Muscle layer of duodenum (tissue), 2 donors: ENCODE data around the gene SKA1.
"Not testable (repeated sequence)": the region's sequence is repeated elsewhere in the genome, so short reads cannot be mapped to it uniquely, and the experiment has no call there.

Source experiments
- H3K27ac ChIP-seq: one replicate; pipeline ENCODE4 v1.7.0; 2013; ENCODE audit warnings: mild to moderate bottlenecking, low read length
- H3K27me3 ChIP-seq: one replicate; pipeline ENCODE4 v1.7.0; 2013; ENCODE audit warnings: low read depth, mild to moderate bottlenecking, control low read depth, low read length
- H3K36me3 ChIP-seq, 2 donors: one replicate each; pipeline ENCODE4 v1.7.0; 2013; ENCODE audit warnings: low read length in 2 of 2, control low read depth in 1 of 2, mild to moderate bottlenecking in 1 of 2; ENCODE audit not compliant: insufficient read depth in 2 of 2, control insufficient read depth in 1 of 2
- H3K4me1 ChIP-seq, 2 donors: one replicate each; pipeline ENCODE4 v1.7.0; 2013; ENCODE audit warnings: low read length in 2 of 2, mild to moderate bottlenecking in 2 of 2, control low read depth in 1 of 2, moderate library complexity in 1 of 2; ENCODE audit not compliant: insufficient read depth in 2 of 2, control insufficient read depth in 1 of 2
- H3K4me3 ChIP-seq, 2 donors: one replicate each; pipeline ENCODE4 v1.7.0; 2013; ENCODE audit warnings: low read length in 2 of 2, low read depth in 1 of 2, mild to moderate bottlenecking in 1 of 2
- H3K9me3 ChIP-seq, 2 donors: one replicate each; pipeline ENCODE4 v1.7.0; 2013; ENCODE audit warnings: low read length in 2 of 2, control low read depth in 1 of 2, mild to moderate bottlenecking in 1 of 2; ENCODE audit not compliant: control insufficient read depth in 1 of 2
- donor health status: healthy.

SKA1 gene

GRCh38 chr18:50410008-50410407 lies 35.2 kb downstream of the SKA1 start:
- Histone ChIP-seq H3K9me3 (no peaks in the 10 kb centered on the region), H3K4me1 (no peaks in the 10 kb centered on the region), H3K36me3 (no peaks in the 10 kb centered on the region), H3K27ac (no peak overlapping the region), H3K4me3 (no peak overlapping the region), H3K27me3 (no peaks in the 10 kb centered on the region)

- H3K27me3 ChIP-seq, result no peaks in the 10 kb centered on the region
- no peak overlapping the region for H3K4me3 ChIP-seq
- no peaks in the 10 kb centered on the region for H3K4me1 ChIP-seq
- no peak overlapping the region for H3K27ac ChIP-seq
- H3K36me3 ChIP-seq, result no peaks in the 10 kb centered on the region
- no peaks in the 10 kb centered on the region for H3K9me3 ChIP-seq
These were observed 36.0 kb downstream of the SKA1 start for GRCh38 chr18:50410894-50411293.

- not testable (repeated sequence) for H3K27me3 ChIP-seq, H3K9me3 ChIP-seq, H3K4me3 ChIP-seq, H3K36me3 ChIP-seq, H3K4me1 ChIP-seq, H3K27ac ChIP-seq
These were observed 42.0 kb downstream of the SKA1 start for GRCh38 chr18:50416832-50417231.

- H3K4me1 ChIP-seq, H3K9me3 ChIP-seq, H3K36me3 ChIP-seq, H3K27me3 ChIP-seq, H3K4me3 ChIP-seq, H3K27ac ChIP-seq: not testable (repeated sequence)
These were observed 42.9 kb downstream of the SKA1 start for GRCh38 chr18:50417705-50418104.

- no peak overlapping the region for H3K4me3 ChIP-seq
- H3K9me3 ChIP-seq, result peaks cover 0 to 7% of the 10 kb centered on the region in 2 donors
- H3K27ac ChIP-seq, result no peak overlapping the region
- H3K27me3 ChIP-seq, result no peaks in the 10 kb centered on the region
- no peaks in the 10 kb centered on the region for H3K36me3 ChIP-seq
- no peaks in the 10 kb centered on the region for H3K4me1 ChIP-seq
These were observed 43.8 kb downstream of the SKA1 start for GRCh38 chr18:50418650-50419049.

- no peaks in the 10 kb centered on the region for H3K4me1 ChIP-seq
- H3K27me3 ChIP-seq, result no peaks in the 10 kb centered on the region
- no peak overlapping the region for H3K27ac ChIP-seq
- H3K4me3 ChIP-seq, result no peak overlapping the region
- no peaks in the 10 kb centered on the region for H3K36me3 ChIP-seq
- peaks cover 0 to 9% of the 10 kb centered on the region in 2 donors for H3K9me3 ChIP-seq
These were observed 47.5 kb downstream of the SKA1 start for GRCh38 chr18:50422286-50422898.

- no peaks in the 10 kb centered on the region for H3K36me3 ChIP-seq
- no peaks in the 10 kb centered on the region for H3K27me3 ChIP-seq
- peaks cover 0 to 2% of the 10 kb centered on the region in 2 donors for H3K9me3 ChIP-seq
- no peaks in the 10 kb centered on the region for H3K4me1 ChIP-seq
- no peak overlapping the region for H3K27ac ChIP-seq
- H3K4me3 ChIP-seq, result no peak overlapping the region
These were observed 50.2 kb downstream of the SKA1 start for GRCh38 chr18:50424877-50425690.

GRCh38 chr18:50427896-50428295 lies 53.0 kb downstream of the SKA1 start:
- no peak overlapping the region for H3K27ac ChIP-seq
- peaks cover 0 to 2% of the 10 kb centered on the region in 2 donors for H3K9me3 ChIP-seq
- no peak overlapping the region for H3K4me3 ChIP-seq
- H3K27me3 ChIP-seq, result no peaks in the 10 kb centered on the region
- no peaks in the 10 kb centered on the region for H3K36me3 ChIP-seq
- no peaks in the 10 kb centered on the region for H3K4me1 ChIP-seq

- Histone ChIP-seq H3K36me3 (no peaks in the 10 kb centered on the region), H3K4me1 (no peaks in the 10 kb centered on the region), H3K27me3 (no peaks in the 10 kb centered on the region), H3K4me3 (no peak overlapping the region), H3K27ac (no peak overlapping the region), H3K9me3 (peaks cover 0 to 2% of the 10 kb centered on the region in 2 donors)
These were observed 53.8 kb downstream of the SKA1 start for GRCh38 chr18:50428531-50429206.

- Histone ChIP-seq H3K27ac (no peak overlapping the region), H3K36me3 (no peaks in the 10 kb centered on the region), H3K4me1 (no peaks in the 10 kb centered on the region), H3K9me3 (peaks cover 0 to 2% of the 10 kb centered on the region in 2 donors), H3K4me3 (no peak overlapping the region), H3K27me3 (no peaks in the 10 kb centered on the region)
These were observed 54.5 kb downstream of the SKA1 start for GRCh38 chr18:50429207-50429948.

GRCh38 chr18:50432915-50433314 lies 58.1 kb downstream of the SKA1 start:
- Histone ChIP-seq H3K9me3 (no peaks in the 10 kb centered on the region), H3K4me3 (no peak overlapping the region), H3K27ac (no peak overlapping the region), H3K4me1 (no peaks in the 10 kb centered on the region), H3K27me3 (no peaks in the 10 kb centered on the region), H3K36me3 (no peaks in the 10 kb centered on the region)
